PC-9 (cell line): Measurements from ENCODE around the gene ARMH1.

Experiments used
- EZH2 ChIP-seq: fragments of 200-600 bp; sonication (generic); IDR thresholded peaks from 2 replicates; pipeline ENCODE4 v1.8.0; 2017; ENCODE audit warnings: antibody characterized with exemption, low read depth
- TF ChIP-seq, protein P1 (sequence below): fragments of 200-600 bp; sonication (generic); conservative IDR thresholded peaks from 2 replicates; pipeline ENCODE4 v1.6.1; 2017; ENCODE audit warnings: mixed run types, antibody characterized with exemption, mild to moderate bottlenecking, moderate library complexity

DNA sequence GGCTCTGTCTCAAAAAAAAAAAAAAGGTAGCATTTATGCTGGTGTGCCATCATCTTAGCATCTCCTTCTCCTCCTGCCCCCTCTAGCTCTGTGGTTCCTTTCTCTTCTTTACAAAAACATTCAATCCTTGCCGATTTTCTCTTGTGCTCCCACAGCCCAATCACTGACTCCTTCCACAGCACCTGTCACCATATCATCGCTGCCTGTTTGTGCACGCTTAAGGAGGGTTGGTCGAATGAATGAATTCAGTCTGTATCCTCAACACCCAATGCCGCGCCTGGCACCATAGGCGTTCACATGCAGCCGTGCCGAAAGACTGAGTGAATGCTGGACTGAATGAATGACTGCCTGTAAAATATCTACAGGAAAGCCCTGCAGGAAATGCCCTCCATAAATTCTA is 48.5 kb downstream of the ARMH1 start:
- no peak for TF ChIP-seq EZH2
- TF ChIP-seq, protein P1, sequence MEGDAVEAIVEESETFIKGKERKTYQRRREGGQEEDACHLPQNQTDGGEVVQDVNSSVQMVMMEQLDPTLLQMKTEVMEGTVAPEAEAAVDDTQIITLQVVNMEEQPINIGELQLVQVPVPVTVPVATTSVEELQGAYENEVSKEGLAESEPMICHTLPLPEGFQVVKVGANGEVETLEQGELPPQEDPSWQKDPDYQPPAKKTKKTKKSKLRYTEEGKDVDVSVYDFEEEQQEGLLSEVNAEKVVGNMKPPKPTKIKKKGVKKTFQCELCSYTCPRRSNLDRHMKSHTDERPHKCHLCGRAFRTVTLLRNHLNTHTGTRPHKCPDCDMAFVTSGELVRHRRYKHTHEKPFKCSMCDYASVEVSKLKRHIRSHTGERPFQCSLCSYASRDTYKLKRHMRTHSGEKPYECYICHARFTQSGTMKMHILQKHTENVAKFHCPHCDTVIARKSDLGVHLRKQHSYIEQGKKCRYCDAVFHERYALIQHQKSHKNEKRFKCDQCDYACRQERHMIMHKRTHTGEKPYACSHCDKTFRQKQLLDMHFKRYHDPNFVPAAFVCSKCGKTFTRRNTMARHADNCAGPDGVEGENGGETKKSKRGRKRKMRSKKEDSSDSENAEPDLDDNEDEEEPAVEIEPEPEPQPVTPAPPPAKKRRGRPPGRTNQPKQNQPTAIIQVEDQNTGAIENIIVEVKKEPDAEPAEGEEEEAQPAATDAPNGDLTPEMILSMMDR: no peak
